Hematopoietic multipotent progenitor cell treated with erythropoietin and hydrocortisone succinate and interleukin-3 and kit ligand, for 4 days (in vitro differentiated cells): Measurements from ENCODE around the gene DNAJC15.
"Not testable (repeated sequence)": the region's sequence is repeated elsewhere in the genome, so short reads cannot be mapped to it uniquely, and the experiment has no call there.

Experiments
- DNase-seq: peaks from one replicate; pipeline ENCODE4 v3.0.0-alpha.2; 2015

DNAJC15 gene

GRCh38 chr13:43046259-43046658, 22.9 kb downstream of the DNAJC15 start:
- no peak for DNase-seq

- peak; percentile 69 for DNase-seq
Measured at GRCh38 chr13:43054803-43055802, 31.7 kb downstream of the DNAJC15 start.

DNA sequence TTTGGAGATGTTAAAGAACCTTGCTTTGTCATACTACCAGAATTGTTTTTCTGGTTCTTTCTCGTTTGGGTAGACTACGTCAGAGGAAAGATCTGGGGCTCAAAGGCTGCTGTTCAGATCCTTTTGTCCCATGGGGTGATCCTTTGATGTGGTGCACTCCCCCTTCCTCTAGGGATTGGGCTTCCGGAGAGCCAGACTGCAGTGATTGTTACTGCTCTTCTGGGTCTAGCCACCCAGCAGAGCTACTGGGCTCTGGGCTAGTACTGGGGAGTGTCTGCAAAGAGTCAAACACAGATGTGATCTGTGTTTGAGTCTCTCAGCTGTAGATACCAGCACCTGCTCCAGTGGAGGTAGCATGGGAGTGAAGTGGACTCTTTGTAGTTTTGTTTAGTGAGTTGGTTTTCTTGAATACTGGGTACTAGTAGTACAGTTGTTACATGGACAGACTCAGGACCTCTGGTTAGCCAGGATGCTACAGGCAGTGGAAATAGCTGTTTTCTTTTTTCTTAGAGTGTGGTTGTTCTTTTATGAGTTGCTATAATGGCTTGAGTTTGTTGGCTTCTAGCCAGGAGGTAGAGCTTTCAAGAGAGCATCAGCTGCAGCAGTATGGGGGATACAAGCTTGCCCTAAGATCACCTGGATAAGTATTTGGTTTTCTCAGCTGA, 34.4 kb downstream of the DNAJC15 start:
- peak; percentile 36 for DNase-seq

DNA sequence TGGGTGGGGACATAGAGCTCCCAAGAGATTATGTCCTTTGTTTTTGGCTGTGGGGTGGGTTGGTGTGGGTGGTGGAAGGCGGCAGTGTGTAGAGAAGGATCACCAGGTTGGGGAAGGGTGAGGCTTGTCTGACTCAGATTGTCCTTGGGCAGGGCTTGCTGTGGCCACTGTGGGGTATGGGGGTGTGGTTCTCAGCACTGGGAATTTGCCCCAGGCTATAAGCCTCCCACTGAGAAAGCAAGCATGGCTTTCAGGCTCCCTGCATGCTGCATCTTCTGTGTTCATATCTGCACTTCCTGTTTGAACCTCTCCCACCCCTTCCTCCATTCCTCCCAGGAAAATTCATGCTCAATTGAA, 34.9 kb downstream of the DNAJC15 start:
- peak; percentile 48 for DNase-seq

DNA sequence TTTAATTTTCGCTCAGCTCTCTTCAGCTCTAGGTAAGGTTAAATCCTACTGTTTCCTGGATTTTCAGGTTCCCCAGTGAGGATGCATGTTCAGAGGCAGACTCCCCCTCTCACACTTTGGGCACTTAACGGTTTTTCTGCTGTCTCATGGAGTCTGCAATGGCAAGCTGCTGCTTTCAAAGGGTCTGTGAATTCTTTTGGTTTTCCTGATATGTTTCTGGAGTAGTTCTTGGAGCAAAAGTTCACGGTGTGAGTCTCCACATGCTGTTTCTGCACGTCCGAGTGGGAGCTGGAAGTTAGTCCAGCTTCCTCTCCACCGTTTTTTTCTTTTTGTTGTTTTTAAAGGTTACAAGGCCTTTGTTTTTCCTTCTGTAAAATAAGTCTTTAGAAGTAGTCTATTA, 35.4 kb downstream of the DNAJC15 start:
- DNase-seq: no peak

GRCh38 chr13:43059779-43060178, 36.4 kb downstream of the DNAJC15 start:
- DNase-seq: not testable (repeated sequence)

DNA sequence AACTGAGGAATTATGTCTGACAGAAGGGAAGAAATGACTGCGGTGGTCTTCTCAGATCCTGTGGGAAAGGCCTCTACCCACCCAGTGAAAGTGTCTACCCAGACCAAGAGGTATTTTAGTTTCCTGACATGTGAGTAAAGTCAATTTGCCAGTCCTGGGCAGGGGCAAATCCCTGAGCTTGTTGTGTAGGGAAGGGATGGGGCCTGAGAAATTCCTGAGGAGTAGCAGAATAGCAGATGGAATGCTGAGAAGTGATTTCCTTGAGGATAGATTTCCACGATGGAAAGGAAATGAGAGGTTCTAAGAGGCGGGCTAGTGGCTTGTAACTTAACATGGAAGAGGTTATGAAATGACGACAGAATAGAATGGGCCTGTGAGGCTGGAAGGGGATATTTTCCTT, 37.4 kb downstream of the DNAJC15 start:
- DNase-seq: not testable (repeated sequence)

- DNase-seq: no peak
Measured at GRCh38 chr13:43061496-43062280, 38.3 kb downstream of the DNAJC15 start.

DNA sequence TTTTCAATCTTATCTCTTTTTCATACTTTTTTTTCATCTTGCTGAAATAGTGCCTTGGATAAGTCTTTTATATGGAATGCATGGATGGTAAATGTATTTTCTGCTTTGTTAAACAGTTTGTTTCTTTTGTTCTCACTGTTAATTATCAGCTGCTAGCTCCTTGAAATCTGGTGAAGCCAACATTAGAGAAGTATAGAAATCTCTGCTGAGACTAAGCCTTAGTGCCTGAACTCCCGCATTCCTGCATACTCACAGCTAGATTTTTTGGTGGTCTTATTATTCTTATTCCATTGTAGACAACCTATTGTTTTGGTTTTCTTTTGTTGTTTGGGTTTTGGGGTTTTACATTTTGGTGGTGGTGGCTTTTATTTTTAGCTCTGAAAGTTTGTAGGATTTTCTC, 48.4 kb downstream of the DNAJC15 start:
- DNase-seq: no peak

GRCh38 chr13:43072394-43072793, 49.0 kb downstream of the DNAJC15 start:
- no peak for DNase-seq

DNA sequence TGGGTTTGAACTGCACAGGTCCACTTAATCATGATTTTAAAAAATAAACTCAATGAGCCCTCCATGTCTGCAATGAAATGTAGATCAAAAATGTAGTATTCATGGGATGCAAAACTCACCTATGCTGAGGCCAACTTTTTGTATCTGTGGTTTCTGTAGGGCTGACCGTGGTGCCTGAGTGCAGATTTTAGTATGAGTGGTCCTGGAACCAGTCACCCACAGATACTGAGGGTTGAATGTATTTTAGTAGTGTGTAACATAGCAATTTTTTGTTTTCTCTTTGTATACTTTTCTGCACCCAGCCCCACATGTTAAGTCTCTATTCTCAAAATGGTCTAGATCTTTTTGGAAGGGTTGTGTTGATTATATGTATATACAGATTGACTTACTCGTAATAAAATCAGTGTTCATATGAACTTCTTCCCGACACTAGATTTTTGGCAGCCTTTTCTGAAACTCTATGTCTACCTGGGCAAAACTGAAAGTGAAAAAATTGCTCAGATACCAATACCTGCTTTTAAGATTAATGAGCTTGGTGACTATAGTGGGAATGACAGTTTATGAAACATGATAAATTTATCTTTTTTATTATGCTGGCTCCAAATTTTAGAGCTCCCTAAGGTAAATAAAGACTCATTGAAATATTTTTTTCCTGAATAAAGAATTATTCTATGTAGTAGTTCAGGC, 51.6 kb downstream of the DNAJC15 start:
- DNase-seq: no peak

- not testable (repeated sequence) for DNase-seq
Measured at GRCh38 chr13:43075511-43075902, 52.1 kb downstream of the DNAJC15 start.

- no peak for DNase-seq
Measured at GRCh38 chr13:43077046-43077445, 53.7 kb downstream of the DNAJC15 start.

DNA sequence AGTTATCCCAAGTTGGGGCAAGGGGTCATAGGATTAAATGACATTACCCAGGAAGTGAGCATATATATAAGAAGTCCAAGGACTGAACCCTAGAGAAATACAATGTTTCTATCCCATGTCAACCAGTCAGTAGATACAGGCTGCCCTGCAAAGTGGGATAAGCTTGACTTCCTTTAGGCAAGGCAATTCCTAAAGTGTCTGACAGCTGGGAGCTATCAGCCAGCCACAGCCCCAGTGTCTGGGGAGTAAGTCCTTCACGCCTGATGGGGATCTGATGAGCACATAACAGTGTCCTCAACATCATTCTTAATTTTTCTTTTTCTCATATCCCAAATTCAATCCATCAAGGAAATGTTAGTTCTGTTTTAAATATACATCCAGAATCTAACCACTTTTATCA, 54.1 kb downstream of the DNAJC15 start:
- DNase-seq: no peak

DNA sequence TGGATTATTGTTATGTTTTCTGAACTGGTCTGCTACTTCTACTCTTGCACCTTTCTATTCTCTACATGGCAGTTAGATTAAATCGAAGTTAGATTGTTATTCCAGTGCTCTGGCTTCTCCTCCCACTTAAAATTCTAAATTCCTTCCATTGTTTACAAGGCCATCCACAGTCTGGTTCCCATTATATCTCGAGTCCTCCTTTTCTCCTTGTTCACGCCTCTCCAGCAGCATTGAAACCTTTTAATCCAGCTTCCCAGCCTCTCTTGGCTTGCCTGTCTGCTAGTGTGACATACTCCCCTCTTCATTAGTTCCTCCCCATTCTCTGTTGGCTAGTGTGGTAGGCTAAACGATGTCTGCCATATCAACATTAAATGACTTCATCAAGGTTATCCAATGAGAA, 54.5 kb downstream of the DNAJC15 start:
- DNase-seq: no peak

- no peak for DNase-seq
Measured at GRCh38 chr13:43078399-43078798, 55.0 kb downstream of the DNAJC15 start.

- DNase-seq: no peak
Measured at GRCh38 chr13:43079392-43079931, 56.1 kb downstream of the DNAJC15 start.

DNA sequence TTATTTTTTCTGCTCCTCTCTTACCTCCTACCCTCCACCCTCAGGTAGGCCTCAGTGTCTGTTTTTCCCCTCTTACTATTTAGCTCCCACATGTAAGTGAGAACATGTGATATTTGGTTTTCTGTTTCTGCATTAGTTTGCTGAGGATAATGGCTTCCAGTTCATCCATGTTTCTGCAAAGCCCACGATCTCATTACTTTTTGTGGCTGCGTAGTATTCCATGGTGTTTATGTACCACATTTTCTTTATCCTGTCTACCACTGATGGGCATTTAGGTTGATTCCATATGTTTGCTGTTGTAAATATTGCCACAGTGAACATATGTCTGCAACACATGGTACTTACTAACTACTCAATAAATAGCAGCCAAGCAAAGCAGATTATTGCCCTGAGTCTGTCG, 56.8 kb downstream of the DNAJC15 start:
- DNase-seq: no peak

- DNase-seq: peak; percentile 24
Measured at GRCh38 chr13:43081866-43082265, 58.5 kb downstream of the DNAJC15 start.

- DNase-seq: no peak
Measured at GRCh38 chr13:43083750-43084149, 60.4 kb downstream of the DNAJC15 start.

GRCh38 chr13:43085545-43085944, 62.2 kb downstream of the DNAJC15 start:
- peak; percentile 65 for DNase-seq

GRCh38 chr13:43086181-43086580, 62.8 kb downstream of the DNAJC15 start:
- DNase-seq: no peak
